Measurements from ENCODE around the gene PCYT2.

PCYT2 gene

DNA sequence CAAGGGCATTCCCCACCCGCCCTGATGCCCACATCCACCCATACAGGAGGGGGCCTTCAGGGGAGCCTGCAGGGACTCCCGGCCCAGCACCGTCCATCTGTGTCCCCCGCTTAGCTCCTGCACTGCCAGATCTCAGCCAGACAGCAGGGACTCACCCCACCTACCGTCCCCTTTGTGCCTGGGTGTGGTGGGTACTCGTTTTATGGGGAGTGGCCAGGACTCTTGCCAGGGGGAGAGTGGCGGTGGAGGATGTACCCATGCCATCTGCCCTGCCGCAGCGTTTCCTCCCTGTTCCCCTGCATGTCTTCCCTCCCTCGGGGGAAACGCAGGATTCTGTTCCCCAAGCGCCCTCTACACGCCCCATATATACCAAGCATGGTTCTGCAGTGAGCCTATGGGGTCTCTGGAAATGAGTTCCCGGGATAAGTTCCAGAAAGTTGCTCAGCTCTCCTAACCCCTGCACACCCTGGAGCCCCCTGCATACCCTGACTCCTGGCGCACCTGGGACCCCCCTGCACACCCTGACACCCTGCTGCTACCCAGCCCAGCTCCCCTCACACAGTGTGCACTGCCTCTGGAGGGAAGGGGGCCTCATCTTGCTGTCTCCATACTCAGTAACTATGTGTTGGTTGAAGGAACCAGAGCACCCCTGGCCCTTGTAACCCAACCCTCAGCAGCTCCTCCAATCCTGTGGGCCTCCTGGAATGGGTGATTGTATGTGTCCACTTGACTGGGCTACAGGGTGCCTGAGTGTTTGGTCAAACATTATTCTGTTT lies 20.5 kb upstream of the PCYT2 start:
- ATAC-seq: no peak
- TF ChIP-seq, protein P1, sequence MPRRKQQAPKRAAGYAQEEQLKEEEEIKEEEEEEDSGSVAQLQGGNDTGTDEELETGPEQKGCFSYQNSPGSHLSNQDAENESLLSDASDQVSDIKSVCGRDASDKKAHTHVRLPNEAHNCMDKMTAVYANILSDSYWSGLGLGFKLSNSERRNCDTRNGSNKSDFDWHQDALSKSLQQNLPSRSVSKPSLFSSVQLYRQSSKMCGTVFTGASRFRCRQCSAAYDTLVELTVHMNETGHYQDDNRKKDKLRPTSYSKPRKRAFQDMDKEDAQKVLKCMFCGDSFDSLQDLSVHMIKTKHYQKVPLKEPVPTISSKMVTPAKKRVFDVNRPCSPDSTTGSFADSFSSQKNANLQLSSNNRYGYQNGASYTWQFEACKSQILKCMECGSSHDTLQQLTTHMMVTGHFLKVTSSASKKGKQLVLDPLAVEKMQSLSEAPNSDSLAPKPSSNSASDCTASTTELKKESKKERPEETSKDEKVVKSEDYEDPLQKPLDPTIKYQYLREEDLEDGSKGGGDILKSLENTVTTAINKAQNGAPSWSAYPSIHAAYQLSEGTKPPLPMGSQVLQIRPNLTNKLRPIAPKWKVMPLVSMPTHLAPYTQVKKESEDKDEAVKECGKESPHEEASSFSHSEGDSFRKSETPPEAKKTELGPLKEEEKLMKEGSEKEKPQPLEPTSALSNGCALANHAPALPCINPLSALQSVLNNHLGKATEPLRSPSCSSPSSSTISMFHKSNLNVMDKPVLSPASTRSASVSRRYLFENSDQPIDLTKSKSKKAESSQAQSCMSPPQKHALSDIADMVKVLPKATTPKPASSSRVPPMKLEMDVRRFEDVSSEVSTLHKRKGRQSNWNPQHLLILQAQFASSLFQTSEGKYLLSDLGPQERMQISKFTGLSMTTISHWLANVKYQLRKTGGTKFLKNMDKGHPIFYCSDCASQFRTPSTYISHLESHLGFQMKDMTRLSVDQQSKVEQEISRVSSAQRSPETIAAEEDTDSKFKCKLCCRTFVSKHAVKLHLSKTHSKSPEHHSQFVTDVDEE (CRISPR knock-in tag; IDR thresholded peaks at IDR 0.05): no peak
- no peak for TF ChIP-seq SNAI2 (CRISPR knock-in tag; IDR thresholded peaks at IDR 0.05)
- no peak for TF ChIP-seq TCF4 (CRISPR knock-in tag; IDR thresholded peaks at IDR 0.05; ENCODE audit: borderline replicate concordance)
- TF ChIP-seq ESRRG (CRISPR knock-in tag; IDR thresholded peaks at IDR 0.05): no peak
- no peak for TF ChIP-seq ZNF565 (CRISPR knock-in tag; conservative IDR thresholded peaks at IDR 0.05; ENCODE audit: low read depth)
- no peak for TF ChIP-seq BACH2 (CRISPR knock-in tag; IDR thresholded peaks at IDR 0.05; ENCODE audit: borderline replicate concordance)
- no peak for TF ChIP-seq ARNTL (CRISPR knock-in tag; IDR thresholded peaks at IDR 0.05; ENCODE audit: borderline replicate concordance, low read depth)
- TF ChIP-seq ZFP3 (CRISPR knock-in tag; IDR thresholded peaks at IDR 0.05): no peak
- TF ChIP-seq PPARA (CRISPR knock-in tag; IDR thresholded peaks at IDR 0.05; ENCODE audit: borderline replicate concordance): no peak
- TF ChIP-seq ZNF70 (CRISPR knock-in tag; IDR thresholded peaks at IDR 0.05): no peak
- TF ChIP-seq ISL1 (CRISPR knock-in tag; IDR thresholded peaks at IDR 0.05): no peak
- no peak for TF ChIP-seq ZC3H10 (CRISPR knock-in tag; IDR thresholded peaks at IDR 0.05)
- no peak for TF ChIP-seq RARB (CRISPR knock-in tag; IDR thresholded peaks at IDR 0.05)
- no peak for TF ChIP-seq ZNF8 (CRISPR knock-in tag; IDR thresholded peaks at IDR 0.05)
- TF ChIP-seq GLIS3 (CRISPR knock-in tag; IDR thresholded peaks at IDR 0.05): no peak
- no peak for TF ChIP-seq CSDC2 (CRISPR knock-in tag; IDR thresholded peaks at IDR 0.05)

DNA sequence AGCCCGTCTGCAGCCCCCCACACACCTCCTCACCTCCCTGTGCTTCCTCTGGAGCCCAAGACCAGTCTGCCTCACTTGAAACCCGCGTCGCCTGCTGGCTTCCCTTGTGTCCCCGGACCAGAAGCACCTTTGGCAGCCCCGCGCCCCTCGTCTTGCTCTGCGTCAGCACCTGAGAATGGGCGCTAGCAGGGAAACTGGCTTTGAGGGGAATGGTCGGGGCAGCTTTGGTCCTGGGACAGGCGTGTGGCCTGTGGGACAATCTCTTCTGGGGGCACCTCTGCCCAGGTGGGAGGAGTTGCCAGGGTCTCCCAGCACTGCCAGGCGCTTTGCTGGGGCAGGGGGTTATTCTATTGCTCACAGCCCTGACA lies 20.0 kb upstream of the PCYT2 start:
- ATAC-seq: no peak
- TF ChIP-seq RARB (CRISPR knock-in tag; IDR thresholded peaks at IDR 0.05): no peak
- TF ChIP-seq, protein P1 (CRISPR knock-in tag; IDR thresholded peaks at IDR 0.05): no peak
- TF ChIP-seq TOX (CRISPR knock-in tag; IDR thresholded peaks at IDR 0.05; ENCODE audit: borderline replicate concordance): no peak
- TF ChIP-seq ZFP3 (CRISPR knock-in tag; IDR thresholded peaks at IDR 0.05): no peak

DNA sequence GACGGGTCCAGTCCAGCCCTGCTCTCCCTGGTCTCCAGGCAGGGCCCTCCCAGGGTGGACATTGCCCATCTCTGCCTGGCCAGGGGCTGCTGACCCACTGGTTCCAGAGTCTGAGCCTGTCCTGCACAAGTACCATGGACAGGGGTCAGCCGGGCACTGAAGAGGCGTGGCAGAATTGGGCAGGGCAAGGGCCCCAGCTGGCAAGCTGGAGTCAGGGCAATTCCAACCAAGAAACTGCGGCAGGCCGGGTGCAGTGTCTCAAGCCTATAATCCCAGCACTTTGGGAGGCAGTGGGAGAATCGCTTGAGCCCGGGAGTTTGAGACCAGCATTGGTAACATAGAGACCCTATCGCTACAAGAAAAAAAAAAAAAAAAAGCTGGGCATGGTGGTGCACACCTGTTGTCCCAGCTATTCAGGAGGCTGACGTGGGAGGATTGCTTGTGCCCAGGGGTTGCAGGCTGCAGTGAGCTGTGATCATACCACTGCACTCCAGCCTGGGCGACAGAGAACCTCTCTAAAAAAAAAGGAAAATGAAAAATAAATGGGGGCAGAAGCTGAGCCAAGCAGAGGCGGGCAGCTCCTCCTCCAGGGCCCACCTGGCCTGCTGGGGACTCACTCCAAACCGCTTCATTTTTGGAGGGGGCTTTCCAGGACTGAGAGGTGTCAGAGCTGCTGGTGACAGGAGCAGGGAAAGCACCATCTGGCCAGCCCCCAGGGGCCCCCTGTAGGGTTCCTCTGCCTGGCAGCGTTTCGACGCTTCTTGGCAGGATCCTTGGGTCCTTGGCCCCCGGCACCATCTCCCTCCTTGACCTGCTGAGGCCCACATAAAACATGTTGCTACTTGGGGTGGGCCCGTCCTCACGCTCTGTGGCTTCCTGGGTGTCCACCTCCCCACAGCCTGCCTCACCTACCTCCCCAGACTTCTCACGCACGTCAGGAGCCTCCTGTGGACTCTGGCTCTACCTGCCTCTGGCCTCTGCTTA lies 19.2 kb upstream of the PCYT2 start:
- no peak for ATAC-seq
- TF ChIP-seq BACH2 (CRISPR knock-in tag; IDR thresholded peaks at IDR 0.05; ENCODE audit: borderline replicate concordance) (no peak), OSR1 (CRISPR knock-in tag; IDR thresholded peaks at IDR 0.05) (no peak), ZC3H10 (CRISPR knock-in tag; IDR thresholded peaks at IDR 0.05) (no peak), ESRRG (CRISPR knock-in tag; IDR thresholded peaks at IDR 0.05) (no peak)

DNA sequence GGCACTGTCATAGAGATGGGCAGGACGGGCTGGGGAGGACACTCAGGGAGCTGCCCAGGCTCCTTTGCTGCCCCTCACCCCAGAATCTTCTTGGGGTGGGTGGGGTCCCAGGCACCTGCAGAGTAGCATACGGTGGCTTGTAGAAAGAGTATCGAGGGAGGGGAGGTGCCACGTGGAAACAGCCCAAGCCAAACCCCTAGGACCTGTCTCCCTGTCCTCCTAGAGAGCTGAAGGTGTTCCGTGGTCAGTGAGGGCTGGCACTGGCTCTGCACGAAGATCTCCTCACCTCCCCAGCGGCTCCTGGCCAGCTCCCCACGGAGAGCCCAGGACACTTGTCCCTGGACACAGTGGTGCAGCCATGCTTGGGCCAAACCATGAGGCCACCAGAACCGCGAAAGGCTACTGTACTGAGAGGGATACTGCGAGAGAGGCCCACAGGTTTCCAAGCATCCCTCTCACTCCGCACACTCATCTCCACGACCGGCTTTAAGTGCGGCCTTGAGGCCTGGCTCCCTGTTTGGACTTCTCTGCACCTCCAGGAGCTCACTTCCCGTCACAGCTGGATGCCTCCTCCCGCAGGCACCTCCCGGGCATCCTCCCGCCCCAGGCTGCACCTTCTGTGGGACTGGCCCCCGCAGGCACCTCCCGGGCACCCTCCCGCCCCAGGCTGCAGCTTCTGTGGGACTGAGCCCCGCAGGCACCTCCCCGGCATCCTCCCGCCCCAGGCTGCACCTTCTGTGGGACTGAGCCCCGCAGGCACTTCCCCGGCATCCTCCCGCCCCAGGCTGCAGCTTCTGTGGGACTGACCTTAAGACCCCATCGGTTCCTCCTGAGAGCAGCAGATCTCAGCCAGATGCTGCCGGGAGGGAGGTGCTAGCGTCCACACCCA lies 18.3 kb upstream of the PCYT2 start:
- no peak for ATAC-seq
- TF ChIP-seq ZNF565 (CRISPR knock-in tag; conservative IDR thresholded peaks at IDR 0.05; ENCODE audit: low read depth) (no peak), ZFP30 (CRISPR knock-in tag; IDR thresholded peaks at IDR 0.05) (no peak), TCF4 (CRISPR knock-in tag; IDR thresholded peaks at IDR 0.05; ENCODE audit: borderline replicate concordance) (no peak), CSDC2 (CRISPR knock-in tag; IDR thresholded peaks at IDR 0.05) (no peak), SNAI2 (CRISPR knock-in tag; IDR thresholded peaks at IDR 0.05) (no peak), ZNF8 (CRISPR knock-in tag; IDR thresholded peaks at IDR 0.05) (no peak), ZNF70 (CRISPR knock-in tag; IDR thresholded peaks at IDR 0.05) (no peak), TOX (CRISPR knock-in tag; IDR thresholded peaks at IDR 0.05; ENCODE audit: borderline replicate concordance) (no peak), ZC3H10 (CRISPR knock-in tag; IDR thresholded peaks at IDR 0.05) (no peak), BACH2 (CRISPR knock-in tag; IDR thresholded peaks at IDR 0.05; ENCODE audit: borderline replicate concordance) (no peak)
- TF ChIP-seq, protein P2, sequence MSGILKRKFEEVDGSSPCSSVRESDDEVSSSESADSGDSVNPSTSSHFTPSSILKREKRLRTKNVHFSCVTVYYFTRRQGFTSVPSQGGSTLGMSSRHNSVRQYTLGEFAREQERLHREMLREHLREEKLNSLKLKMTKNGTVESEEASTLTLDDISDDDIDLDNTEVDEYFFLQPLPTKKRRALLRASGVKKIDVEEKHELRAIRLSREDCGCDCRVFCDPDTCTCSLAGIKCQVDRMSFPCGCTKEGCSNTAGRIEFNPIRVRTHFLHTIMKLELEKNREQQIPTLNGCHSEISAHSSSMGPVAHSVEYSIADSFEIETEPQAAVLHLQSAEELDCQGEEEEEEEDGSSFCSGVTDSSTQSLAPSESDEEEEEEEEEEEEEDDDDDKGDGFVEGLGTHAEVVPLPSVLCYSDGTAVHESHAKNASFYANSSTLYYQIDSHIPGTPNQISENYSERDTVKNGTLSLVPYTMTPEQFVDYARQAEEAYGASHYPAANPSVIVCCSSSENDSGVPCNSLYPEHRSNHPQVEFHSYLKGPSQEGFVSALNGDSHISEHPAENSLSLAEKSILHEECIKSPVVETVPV (CRISPR knock-in tag; IDR thresholded peaks at IDR 0.05): no peak
- TF ChIP-seq, protein P3, sequence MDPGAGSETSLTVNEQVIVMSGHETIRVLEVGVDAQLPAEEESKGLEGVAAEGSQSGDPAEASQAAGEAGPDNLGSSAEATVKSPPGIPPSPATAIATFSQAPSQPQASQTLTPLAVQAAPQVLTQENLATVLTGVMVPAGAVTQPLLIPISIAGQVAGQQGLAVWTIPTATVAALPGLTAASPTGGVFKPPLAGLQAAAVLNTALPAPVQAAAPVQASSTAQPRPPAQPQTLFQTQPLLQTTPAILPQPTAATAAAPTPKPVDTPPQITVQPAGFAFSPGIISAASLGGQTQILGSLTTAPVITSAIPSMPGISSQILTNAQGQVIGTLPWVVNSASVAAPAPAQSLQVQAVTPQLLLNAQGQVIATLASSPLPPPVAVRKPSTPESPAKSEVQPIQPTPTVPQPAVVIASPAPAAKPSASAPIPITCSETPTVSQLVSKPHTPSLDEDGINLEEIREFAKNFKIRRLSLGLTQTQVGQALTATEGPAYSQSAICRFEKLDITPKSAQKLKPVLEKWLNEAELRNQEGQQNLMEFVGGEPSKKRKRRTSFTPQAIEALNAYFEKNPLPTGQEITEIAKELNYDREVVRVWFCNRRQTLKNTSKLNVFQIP (CRISPR knock-in tag; IDR thresholded peaks at IDR 0.05; ENCODE audit: borderline replicate concordance, low read depth): no peak

Data from SK-N-SH treated with all-trans-retinoic acid at 6 μM for 48 hours (cell line).